ENCODE data around the gene TBC1D21.

TBC1D21 gene, protein sequence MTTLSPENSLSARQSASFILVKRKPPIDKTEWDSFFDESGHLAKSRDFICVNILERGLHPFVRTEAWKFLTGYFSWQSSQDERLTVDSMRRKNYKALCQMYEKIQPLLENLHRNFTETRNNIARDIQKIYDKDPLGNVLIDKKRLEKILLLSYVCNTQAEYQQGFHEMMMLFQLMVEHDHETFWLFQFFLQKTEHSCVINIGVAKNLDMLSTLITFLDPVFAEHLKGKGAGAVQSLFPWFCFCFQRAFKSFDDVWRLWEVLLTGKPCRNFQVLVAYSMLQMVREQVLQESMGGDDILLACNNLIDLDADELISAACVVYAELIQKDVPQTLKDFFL

DNA sequence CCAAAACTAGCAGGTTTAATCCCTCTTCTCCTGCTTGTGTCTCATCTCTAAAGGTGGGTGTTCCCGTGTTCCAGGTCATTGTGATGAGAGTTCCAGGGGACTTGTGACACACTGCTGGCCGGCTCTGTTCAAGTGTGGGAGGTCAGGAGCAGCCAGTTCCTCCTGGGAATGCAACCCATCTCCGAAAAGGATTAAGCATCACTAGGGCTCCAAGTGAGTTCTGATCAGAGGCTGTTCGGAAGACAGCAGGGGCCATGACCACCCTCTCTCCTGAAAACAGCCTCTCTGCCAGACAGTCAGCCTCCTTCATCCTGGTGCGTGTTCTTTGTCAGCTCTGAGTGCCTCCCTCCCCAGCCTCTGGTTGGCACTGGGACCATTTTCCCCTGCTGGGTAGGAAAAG is at the start of gene TBC1D21:
TBC1D21 (plus strand) TSS at position 109 of the 400 bp plus-strand sequence; CDS start at position 255, 146 bp downstream.
- DNase-seq: no peak

DNA sequence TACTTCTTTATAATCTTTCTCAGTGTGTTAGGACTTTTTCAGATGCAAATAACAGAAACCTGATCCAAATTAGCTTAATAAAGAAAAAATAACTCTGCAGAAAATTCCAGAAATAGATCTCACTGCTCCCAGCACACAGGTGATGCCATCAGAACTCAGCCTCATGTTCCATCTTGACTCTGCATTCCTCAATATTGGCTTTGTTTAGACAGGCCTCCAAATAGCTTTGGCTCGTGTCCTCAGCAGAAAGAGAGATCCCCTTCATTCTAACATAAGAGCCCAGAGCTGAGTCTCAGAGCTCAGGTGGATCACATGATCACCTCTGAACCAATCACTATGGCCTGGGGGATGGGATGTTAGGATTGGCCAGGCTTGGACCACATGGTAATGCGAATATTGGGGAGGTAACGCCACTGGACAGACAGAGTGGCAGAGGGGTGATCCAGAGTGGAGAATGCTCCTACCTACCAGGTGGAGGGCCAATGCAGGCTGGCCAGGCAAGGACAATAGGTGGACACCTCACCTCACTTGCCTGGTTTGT is 46.6 kb upstream of the TBC1D21 start:
- DNase-seq: no peak

DNA sequence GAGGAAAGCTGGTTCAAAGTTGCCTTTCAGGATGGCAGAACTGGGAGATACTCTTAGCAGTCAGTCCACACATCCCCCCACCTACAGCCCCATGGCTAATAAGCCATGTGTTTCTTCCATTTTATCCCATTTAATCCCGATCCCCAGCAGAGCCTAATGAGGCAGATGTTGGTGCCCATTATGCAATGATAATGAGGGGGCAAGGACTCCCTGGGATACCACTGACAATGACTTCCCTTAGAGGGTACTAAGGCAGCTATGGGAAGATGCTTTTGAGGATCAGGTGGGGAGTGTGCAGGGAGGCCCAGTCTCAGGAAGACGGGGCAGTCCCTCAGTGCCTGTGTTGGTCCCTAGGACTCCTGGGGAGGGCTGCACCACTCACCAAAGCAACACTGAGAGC is 43.8 kb upstream of the TBC1D21 start:
- DNase-seq: no peak

DNA sequence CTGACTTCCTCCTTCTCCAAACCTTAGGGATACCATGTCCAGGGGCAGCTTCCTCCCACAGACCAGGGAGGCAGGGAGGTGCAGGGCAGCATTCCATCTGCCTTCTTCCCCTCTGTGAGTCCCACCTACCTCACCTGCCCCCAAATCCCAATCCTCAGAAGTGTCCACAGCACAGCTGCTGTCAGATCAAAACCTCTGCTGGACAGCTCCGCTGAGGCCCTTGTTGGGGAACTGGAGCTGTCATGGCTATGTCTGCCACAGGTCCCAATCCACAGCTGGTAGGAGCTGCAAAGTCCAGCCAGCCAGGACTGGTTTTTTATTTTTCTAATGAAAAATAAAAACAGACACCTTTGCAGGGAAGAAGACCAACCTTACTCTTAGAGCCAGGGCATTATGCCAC is 40.7 kb upstream of the TBC1D21 start:
- DNase-seq: no peak

DNA sequence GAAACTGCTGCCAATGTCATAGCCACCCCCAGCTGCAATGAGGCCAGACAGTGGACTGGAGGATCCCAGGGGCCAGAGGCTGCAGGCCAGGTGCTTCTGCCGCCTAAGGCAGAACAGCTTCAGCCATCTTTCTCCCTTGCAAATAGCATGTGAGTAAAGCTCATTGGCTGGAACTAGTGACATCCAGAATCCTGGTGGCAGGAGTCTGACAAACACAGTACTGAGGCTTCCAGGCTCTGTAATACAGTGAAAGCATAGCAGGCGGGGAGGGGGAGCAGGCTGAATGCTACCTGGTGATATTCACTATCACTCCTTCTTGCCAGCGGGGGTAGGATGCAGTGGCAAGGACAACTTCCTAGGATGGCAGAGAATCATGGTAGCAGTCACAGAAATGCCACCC is 36.5 kb upstream of the TBC1D21 start:
- DNase-seq: no peak

DNA sequence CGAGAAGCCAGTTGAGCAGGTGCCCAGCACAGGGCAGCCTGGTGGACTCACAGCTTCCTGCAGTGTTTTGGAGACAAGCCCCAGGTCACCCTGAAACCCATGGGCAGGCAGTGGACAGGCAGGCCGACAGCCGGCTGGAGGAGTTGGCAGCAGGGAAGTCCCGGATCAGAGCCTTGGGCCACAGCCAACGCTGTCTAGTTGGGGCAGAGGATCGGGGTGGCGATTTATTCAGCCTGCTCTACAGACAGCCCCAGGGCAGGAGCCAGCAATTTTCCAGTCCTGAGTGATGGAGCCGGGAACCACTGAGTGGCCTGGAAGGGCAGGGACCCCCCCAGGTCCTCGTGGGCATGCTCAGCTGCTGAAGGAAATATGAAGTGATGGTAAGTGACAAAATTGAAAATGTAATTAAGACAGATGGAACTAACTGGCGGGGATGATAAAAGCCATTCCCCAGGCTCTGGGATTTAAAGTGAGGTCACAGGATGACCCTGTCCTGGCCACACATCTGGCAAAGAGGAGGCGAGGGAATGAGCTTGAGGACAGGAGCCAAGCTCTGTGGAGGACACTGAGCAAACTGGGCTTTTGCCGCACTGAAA is 34.4 kb upstream of the TBC1D21 start:
- DNase-seq: no peak

DNA sequence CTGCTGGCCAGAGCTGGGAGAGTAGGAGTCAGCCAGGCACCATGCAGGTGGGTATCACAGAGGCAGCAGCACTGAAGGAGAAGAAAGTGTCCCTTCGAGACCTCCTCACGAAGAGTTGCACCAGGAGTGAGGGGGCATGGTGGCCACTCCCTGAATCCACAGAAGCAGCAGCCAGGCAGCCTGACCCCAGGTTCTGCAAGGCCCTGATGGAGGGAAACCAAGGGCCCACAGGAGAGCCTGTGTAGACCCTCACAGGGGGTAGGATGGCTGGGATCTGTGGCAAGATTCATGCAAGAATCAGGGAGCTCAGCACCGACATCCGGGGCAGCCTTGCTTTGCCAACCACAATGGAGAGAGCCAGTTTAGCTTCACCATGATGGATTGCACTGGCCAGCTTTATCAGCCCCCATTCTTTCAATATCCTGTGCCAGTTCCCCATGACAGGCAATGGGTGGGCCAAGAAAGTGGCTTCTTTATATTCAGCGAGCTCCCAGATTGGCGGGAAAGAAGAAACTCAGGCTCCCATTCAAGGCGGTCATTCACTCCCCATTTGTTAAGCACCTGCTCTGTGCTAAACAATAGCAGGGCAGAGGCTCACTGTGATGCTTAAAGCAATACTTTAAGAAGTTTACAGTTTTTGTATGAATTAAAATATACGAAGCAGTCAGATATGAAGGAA is 33.5 kb upstream of the TBC1D21 start:
- no peak for DNase-seq

DNA sequence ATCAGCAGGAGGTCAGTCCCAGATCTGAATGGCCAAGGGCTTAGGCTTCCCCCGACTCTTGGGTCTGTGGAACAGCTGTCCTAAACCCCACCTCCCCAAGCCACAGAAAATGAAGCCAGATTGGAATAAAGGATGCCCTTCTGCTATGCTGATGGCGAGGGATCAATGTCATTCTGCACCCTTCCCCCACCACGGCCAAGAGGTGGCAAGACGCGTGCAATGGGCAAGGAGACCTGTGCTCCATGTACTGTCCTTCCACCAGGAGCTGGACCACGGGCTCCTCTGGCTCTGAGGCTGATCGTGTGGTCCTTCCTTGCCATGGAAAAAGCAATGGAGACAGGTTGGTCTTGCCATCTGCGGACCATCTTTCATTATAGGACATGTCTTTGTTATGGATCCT is 32.6 kb upstream of the TBC1D21 start:
- DNase-seq: no peak

DNA sequence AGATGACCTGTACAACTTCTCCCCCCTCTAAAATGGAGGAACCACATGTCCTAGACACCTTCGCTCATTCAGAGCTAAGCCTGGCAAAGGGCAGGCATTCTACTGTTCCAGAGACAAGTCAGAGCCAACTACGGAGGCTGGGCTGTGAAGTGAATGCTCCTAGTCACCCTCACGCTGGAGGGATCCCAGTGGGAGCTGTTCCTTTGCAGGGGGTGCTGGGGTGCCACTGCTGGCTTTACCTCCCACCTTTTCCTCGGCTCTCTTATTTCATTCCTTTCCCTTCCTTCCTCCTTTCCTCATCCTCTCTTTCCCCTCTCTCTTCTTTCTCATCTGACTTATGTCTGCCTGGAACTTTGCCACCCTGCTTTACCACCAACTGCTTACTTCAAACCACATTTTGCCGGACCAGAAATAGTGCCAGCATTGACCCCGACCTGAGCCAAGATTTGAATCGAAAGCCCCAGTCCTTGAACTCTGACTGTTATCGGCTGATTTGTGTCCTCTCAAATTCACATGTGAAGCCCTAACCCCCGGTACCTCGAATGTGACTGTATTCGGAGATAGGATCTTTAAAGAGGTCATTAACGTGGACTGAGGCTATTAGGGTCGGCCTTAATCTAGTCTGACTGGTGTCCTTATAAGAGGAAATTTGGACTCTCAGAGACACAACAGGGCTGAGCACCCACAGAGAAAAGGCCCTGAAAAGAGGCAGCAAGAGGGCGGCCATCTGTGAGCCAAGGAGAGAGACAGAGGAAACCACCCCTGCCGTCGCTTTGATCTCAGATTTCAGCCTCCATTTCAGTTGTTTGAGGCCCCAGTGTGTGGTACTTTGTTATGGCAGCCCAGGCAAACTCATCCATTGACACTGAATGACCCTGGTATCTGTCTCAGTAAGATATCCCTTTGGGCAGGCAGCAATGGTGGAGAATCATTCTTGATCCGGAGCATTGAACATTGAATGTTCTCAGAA is 31.3 kb upstream of the TBC1D21 start:
- no peak for DNase-seq

DNA sequence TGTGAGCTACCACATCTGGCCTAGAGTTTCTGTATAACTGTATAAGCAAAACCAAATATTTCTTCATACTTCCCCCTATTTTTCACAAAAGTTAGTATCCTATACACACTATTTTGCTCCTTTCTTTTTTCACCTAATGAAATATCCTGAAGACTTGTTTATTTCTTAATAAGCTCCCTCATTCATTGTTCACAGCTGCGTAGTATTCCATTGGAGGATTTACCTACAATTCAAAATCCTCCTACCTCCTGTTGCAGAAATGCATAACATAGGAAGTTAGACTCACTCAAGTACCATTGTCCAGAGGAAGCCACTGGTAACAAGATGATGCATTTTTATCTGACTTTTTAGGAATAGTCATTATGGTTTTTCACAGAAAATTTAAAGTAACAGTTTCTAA is 29.6 kb upstream of the TBC1D21 start:
- DNase-seq: no peak

DNA sequence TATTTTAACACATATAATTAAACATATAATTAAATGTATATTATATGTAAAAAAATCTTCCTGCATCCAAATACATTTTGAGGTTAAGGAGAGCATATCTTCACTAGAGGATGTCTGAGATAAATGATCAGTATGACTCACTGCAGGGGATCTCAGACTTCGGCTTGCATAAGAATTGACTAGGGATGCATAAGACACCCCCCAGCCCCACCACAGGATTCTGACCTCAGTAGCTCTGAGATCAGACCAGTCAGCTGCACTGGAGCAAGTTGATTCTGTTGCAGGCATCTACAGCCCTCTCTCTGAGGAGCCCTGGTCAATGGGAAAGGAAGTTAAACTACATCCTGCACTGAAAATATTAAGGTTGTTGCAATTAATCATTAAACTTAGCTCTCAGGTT is 29.0 kb upstream of the TBC1D21 start:
- no peak for DNase-seq

DNA sequence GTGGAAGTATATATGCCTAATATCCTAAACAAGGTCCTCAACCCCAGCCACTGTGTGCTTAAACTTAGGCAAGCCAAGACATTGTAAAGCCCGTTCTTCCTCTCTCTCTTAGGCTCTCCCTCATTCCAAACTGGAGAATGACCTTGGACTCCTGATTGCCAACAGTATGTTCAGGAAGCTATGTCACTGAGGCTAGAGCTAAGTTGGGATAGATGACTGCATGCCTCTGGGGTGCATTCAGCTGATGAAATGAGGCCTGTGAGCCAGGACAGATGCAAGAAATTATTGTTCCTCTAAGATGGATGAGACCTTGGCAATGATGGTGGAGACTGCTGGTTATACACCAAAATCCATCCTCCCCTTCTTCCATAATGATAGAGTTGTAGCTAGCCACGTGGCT is 27.9 kb upstream of the TBC1D21 start:
- DNase-seq: no peak

DNA sequence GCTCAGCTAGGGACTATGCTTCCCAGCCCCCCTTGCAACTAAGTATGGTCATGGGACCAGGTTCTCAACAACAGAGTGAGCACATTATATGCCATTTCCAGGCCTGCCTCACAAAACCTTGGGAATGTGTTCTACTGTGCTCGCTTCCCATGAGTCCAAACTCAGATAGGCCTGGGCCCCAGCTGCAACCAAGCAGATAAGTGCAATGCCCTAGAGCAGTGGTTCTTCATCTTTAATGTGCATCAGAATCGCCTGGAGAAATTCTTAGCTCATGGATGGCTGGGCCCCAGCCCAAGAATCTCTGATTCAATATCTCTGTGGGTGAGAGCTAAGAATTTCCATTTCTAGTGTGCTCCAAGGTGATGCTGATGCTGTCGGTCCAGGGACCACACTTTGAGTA is 27.5 kb upstream of the TBC1D21 start:
- no peak for DNase-seq

DNA sequence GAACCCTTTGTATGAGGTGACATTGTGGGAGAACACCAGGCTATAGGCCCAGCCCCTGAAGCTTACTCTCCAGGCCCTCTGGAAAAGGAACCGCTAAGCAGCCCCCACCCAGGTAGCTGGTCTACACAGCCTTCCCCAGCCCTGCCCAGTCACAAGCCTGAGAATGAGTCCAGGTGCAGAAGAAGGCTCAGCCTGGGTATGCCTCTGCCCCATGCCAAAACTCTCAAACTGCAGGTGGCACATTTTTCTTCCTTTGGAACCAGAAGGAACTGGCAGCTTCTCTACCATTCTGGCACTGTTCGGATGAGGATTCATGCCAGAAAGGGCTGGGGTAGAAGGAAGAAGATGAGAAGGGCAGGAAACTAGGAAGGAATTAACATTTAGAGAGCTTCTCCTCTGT is 23.7 kb upstream of the TBC1D21 start:
- DNase-seq: no peak

DNA sequence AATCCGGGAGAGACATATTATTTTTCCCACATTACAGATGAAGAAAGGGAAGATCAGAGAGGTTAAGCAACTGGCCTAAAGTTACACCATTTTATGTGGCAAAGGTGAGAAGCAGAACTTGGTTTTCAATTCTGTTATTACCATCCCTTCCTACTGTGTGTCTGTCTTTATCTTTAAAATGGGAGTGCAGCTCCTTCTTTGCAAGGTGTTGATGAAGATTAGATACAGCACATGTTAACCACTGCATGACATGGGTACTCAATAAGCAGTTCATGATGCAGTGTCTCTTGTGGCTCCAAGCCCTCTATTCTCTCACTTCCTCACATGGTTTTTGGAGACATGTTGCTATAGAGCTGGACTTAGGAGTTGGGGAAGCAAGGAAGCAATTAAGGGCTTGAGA is 23.1 kb upstream of the TBC1D21 start:
- DNase-seq: no peak

DNA sequence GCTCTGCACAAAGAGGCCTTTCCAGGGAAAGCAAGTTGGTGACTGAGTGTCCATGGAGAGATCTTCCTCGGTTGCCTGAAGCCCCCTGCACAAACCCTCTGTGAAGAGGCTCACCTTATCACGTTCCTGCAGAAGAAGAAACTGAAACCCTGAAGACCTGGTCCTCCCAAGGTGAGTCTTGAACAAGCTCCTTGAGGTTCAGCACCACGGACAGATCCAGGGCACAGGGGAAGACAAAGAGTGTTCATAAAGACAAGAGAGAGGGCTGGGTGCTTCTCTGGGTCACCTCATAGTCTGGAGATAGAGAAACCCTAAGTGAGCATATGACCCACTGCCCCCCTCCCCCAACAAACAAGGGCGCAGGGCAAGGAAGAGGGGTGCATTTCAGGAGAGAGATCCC is 21.7 kb upstream of the TBC1D21 start:
- DNase-seq: peak; percentile 66

DNA sequence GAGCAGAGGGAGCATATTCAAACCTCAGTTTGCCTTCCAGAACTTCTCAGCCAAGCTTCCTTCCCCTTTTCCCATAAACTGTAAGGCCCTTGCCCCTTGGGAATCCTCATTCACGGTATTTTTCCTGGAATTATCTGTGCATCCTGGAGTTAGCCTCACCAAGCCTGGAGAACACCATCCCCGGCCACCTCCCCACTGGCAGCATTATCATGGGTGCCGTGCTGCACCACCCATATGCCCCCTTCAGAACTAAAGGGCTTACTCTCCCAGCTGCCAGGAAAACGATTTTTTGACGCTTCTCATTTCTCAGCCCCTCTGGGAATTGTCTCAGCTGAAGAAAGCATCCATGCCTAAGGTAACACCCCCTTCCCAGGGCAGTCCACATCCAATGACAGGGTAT is 20.9 kb upstream of the TBC1D21 start:
- DNase-seq: no peak

DNA sequence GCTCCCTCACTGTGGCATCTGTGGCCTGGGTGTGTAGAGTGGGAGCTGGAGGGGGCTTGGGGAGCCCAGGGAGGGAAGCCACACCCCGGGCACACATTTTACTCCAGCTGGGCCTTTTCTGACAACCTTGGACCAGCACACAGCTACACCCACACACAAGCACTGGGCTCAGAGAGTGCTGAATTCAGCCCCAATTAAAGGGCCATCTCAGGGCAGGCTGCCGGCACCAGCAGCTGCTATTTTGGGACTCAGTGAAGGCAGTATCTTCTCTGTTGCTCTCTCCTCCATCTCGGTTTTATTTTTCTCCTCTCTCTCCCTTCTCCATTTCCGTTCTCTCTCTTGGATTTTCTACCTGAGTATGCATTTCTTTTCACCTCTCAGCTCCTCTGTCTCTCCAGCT is 19.1 kb upstream of the TBC1D21 start:
- no peak for DNase-seq

DNA sequence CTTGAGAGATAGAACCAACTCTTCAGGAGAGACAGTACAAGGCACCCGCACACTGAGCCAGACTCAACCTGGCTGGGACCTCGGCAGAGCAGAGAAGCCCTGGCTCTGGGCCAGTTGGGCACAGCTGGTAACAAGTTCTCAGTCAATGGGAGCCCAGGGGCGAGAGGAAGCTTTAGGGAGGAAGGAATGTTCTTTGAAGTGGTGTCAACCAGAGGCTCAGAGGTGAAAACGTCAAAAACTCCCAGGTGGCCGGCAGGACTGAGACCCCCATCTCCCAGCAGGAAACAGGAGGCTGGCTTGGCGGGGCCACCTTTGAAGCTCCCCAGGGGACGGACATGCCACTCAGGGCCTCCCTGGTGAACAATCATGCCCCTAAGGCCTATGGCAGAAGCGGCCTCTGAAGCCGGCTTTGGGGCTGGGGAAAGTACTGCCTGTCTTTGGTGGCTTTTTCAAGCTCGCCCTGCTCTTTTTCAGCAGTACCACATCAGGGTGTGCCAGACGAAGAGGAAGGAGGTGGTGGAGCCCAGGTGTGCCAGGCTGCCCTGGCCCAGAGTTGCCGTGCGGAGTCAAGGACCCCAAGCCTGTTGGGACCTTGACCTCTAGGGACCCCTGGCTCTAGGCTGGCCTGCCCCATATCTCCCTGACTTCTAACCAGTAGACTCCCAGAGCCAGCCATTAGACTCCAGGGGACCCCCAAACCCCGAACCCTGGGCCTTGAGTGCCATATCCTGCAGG is 16.7 kb upstream of the TBC1D21 start:
- DNase-seq: no peak

DNA sequence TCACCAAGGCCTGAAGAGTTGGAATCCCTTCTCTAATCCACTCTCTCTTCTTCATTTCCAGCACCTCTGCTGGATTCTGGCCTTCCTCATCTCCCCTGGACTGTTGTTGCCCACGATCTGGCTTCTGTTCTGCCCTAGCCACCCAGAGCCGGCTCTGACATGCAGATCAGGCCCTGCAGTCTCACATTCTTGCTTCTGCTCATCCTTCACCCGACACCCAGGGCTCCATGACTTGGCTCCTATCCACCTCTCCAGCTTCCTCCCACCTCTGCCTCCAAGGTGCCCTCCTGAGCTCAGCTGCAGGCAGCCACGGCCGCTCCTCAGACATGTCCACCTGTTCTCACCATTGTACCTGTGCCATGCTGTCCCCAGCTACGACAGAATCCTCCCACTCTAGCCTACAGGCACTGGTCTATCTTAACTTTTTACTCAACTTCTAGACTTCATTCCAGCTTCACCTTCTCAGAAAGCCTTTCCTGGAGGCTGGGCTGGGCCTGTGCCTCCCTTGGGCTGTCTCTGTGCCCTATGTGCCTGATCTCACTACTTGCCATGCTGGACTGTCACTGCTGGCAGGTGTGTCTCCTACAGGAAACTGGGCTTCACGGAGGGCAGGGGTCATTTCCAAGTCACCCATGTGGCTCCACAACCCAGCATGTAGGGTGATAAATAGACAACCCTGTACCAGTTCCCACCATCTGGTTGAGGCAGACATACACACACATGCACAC is 16.0 kb upstream of the TBC1D21 start:
- no peak for DNase-seq

DNA sequence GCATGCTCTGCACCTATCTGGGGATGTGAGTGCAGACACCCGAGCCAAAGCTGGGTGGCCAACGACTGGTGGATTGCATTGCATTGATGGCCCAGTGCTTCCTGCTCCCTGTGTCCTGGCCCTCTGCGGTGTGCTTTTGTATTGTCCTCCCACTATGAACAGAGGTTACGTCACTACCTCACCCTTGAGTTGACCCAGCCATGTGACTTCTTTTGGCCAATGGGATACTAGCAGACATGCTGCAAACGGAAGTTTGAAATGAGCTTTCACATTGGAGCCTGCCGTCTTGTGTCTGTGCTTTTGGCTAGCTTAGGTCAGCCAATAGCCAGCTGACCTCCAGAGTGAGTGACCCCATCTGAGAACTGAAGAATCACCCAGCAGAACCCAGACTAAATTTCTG is 15.3 kb upstream of the TBC1D21 start:
- DNase-seq: no peak
